Measurements from ENCODE around the gene PRLR. TPM values are rescaled to one million over a fixed set of nuclear protein-coding genes. Genes with fewer than 3 reads are reported as not detected.

The PRLR gene
- total RNA-seq (2014; rRNA removed; shearing (Covaris generic); ENCODE audit: low replicate concordance): not detected in 2 replicates

DNA sequence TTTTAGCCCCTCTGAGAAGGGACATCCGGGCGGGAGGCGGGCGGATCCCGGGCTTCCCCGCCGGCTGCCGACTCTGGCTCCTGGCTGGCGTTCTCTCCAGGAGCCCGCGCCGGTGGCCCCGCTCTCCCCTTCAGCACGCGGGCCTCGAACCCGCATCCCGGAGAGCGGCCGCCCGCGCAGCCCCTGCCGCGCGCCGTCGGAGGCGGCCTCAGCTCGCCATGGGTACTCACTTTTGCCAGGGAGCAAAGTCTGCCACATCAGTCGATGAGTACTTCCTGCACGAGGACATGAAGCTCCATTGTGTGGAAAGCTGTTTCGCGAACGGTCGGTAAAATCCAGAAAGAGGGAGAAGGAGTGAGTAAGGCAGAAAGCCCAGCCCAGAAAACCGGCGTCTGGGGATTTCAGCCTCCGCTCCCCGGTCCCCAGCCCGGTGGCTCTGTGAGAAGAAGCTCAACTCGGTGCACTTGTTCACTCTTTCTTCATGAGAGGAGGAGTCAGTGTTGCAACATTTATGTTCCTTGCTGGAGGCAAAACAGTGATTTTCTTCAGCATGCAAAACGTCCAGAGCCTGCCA, at the start of gene PRLR:
TSS of gene PRLR (minus strand) at position 450 of the 574 bp plus-strand sequence. CDS start 140,867 bp downstream, outside the sequence.
- H3K4me2 ChIP-seq (ENCODE audit: low read depth, low read length, poor library complexity, severe bottlenecking): no peak within 1 kb of the TSS
- no peaks in the 10 kb centered on the region for H3K9me3 ChIP-seq (ENCODE audit: low read length)
- DNase-seq: no peak
- H3K27me3 ChIP-seq (ENCODE audit: low read length): no peaks in the 10 kb centered on the region
- no peak within 1 kb of the TSS for H3K9ac ChIP-seq (ENCODE audit: low read length)
- no peaks in the 10 kb centered on the region for H3K9me2 ChIP-seq (replicated peaks; ENCODE audit: insufficient read depth, low read length)
- H3K36me3 ChIP-seq (ENCODE audit: insufficient read depth, low read length): no peaks in the 10 kb centered on the region
- H3K79me2 ChIP-seq (ENCODE audit: low read length): no peaks in the 10 kb centered on the region
- no peaks in the 10 kb centered on the region for H4K20me1 ChIP-seq (ENCODE audit: insufficient read depth, low read depth, low read length)
- no peak within 1 kb of the TSS for H2AFZ ChIP-seq (ENCODE audit: low read length)
- H3K4me1 ChIP-seq (ENCODE audit: low read length): no peaks in the 10 kb centered on the region
- H3K4me3 ChIP-seq (ENCODE audit: low read length): no peak within 1 kb of the TSS
- H3K27ac ChIP-seq (ENCODE audit: low read length): no peak within 1 kb of the TSS

DNA sequence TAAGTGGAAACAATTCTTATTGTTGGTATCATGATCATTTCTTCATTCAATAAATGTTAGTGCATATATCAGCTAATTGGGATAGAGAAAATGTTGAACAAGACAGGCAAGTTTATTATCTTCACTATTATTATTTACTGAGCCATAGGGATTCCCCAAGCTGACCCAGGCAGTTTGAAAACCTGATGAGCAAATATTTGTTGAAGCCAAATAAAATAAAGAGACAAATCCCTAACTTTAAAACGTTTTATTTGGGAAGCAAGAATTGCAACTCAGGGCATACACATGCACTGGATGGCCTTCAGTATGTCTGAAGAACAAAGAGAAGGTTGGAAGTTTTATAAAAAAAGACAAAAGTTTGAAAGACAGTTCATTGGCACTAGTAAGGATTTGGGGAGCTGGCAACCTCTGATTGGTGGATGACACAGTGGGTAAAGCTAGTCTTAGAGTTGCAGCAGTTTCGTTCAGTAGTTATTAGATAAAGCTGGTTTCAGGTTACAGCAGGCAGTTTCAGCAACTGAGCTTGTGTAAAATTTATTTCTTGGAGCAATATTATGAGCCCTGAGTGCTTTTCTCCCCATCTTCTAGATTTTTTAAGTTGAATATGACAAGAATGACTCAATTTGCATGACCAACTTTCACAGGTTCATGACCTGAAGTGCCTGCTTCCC, 44.7 kb upstream of the PRLR start:
- Histone ChIP-seq H2AFZ (ENCODE audit: low read length) (no peak overlapping the region), H3K36me3 (ENCODE audit: insufficient read depth, low read length) (no peaks in the 10 kb centered on the region), H3K4me2 (ENCODE audit: low read depth, low read length, poor library complexity, severe bottlenecking) (no peak overlapping the region), H3K27me3 (ENCODE audit: low read length) (no peaks in the 10 kb centered on the region), H3K4me1 (ENCODE audit: low read length) (no peaks in the 10 kb centered on the region), H3K9me2 (replicated peaks; ENCODE audit: insufficient read depth, low read length) (no peaks in the 10 kb centered on the region), H3K4me3 (ENCODE audit: low read length) (no peak overlapping the region), H3K27ac (ENCODE audit: low read length) (no peak overlapping the region), H3K9me3 (ENCODE audit: low read length) (no peaks in the 10 kb centered on the region), H3K79me2 (ENCODE audit: low read length) (no peaks in the 10 kb centered on the region), H3K9ac (ENCODE audit: low read length) (no peak overlapping the region), H4K20me1 (ENCODE audit: insufficient read depth, low read depth, low read length) (no peaks in the 10 kb centered on the region)
- DNase-seq: no peak

DNA sequence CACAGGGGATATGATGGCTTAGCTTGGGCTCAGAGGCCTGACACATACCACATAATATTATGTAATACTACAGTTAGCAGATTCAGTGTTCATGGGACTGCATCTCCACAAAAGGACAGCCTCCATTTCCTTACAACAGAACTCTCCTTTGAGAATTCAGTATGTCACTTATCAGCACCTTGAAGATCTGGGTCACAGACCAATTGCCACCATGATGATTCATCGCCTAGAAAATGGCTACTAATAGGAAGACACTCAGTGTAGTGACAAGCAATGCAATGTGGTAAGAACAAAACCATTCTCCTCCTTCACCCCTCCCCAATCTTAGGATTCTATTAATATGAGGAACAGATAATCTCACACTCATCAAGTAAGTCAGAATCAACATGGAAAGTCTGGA, 38.7 kb upstream of the PRLR start:
- Histone ChIP-seq H3K27ac (ENCODE audit: low read length) (no peak overlapping the region), H3K9me2 (replicated peaks; ENCODE audit: insufficient read depth, low read length) (no peaks in the 10 kb centered on the region), H3K4me3 (ENCODE audit: low read length) (no peak overlapping the region), H3K9me3 (ENCODE audit: low read length) (no peaks in the 10 kb centered on the region), H3K79me2 (ENCODE audit: low read length) (no peaks in the 10 kb centered on the region), H3K27me3 (ENCODE audit: low read length) (no peaks in the 10 kb centered on the region), H3K4me2 (ENCODE audit: low read depth, low read length, poor library complexity, severe bottlenecking) (no peak overlapping the region), H3K36me3 (ENCODE audit: insufficient read depth, low read length) (no peaks in the 10 kb centered on the region), H3K9ac (ENCODE audit: low read length) (no peak overlapping the region), H2AFZ (ENCODE audit: low read length) (no peak overlapping the region), H3K4me1 (ENCODE audit: low read length) (no peaks in the 10 kb centered on the region), H4K20me1 (ENCODE audit: insufficient read depth, low read depth, low read length) (no peaks in the 10 kb centered on the region)
- DNase-seq: no peak

DNA sequence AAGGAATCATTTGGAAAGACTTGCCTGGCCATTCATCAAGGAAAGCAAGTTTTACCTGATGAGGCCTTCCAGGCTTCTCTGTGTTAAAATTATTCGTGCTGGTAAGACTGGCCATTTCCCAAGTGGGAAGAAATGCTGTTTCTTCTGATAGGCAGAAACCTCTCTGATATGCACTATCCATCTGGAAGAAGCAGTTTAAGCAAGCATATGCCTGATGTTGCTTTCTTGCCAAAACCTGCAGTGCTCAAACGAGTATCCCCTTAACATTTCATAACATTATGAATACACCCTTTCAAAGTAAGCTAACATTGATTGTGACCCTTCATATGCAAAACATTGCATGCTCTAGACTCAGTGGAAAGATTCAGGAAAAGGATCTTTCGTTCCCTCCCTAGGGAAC, 36.0 kb upstream of the PRLR start:
- H3K4me2 ChIP-seq (ENCODE audit: low read depth, low read length, poor library complexity, severe bottlenecking): no peak overlapping the region
- H3K27ac ChIP-seq (ENCODE audit: low read length): no peak overlapping the region
- no peaks in the 10 kb centered on the region for H3K36me3 ChIP-seq (ENCODE audit: insufficient read depth, low read length)
- no peak overlapping the region for H2AFZ ChIP-seq (ENCODE audit: low read length)
- H3K27me3 ChIP-seq (ENCODE audit: low read length): no peaks in the 10 kb centered on the region
- H3K79me2 ChIP-seq (ENCODE audit: low read length): no peaks in the 10 kb centered on the region
- DNase-seq: no peak
- no peaks in the 10 kb centered on the region for H3K9me2 ChIP-seq (replicated peaks; ENCODE audit: insufficient read depth, low read length)
- no peaks in the 10 kb centered on the region for H4K20me1 ChIP-seq (ENCODE audit: insufficient read depth, low read depth, low read length)
- H3K4me1 ChIP-seq (ENCODE audit: low read length): no peaks in the 10 kb centered on the region
- no peak overlapping the region for H3K4me3 ChIP-seq (ENCODE audit: low read length)
- H3K9ac ChIP-seq (ENCODE audit: low read length): no peak overlapping the region
- no peaks in the 10 kb centered on the region for H3K9me3 ChIP-seq (ENCODE audit: low read length)

GRCh38 chr5:35264509-35264908, 34.2 kb upstream of the PRLR start:
- Histone ChIP-seq H3K27ac (ENCODE audit: low read length) (no peak overlapping the region), H3K4me2 (ENCODE audit: low read depth, low read length, poor library complexity, severe bottlenecking) (no peak overlapping the region), H3K79me2 (ENCODE audit: low read length) (no peaks in the 10 kb centered on the region), H3K36me3 (ENCODE audit: insufficient read depth, low read length) (no peaks in the 10 kb centered on the region), H3K9ac (ENCODE audit: low read length) (no peak overlapping the region), H4K20me1 (ENCODE audit: insufficient read depth, low read depth, low read length) (no peaks in the 10 kb centered on the region), H2AFZ (ENCODE audit: low read length) (no peak overlapping the region), H3K4me1 (ENCODE audit: low read length) (no peaks in the 10 kb centered on the region), H3K9me3 (ENCODE audit: low read length) (no peaks in the 10 kb centered on the region), H3K4me3 (ENCODE audit: low read length) (no peak overlapping the region), H3K9me2 (replicated peaks; ENCODE audit: insufficient read depth, low read length) (no peaks in the 10 kb centered on the region), H3K27me3 (ENCODE audit: low read length) (no peaks in the 10 kb centered on the region)
- no peak for DNase-seq

GRCh38 chr5:35263266-35263877, 33.1 kb upstream of the PRLR start:
- Histone ChIP-seq H3K36me3 (ENCODE audit: insufficient read depth, low read length) (no peaks in the 10 kb centered on the region), H3K4me2 (ENCODE audit: low read depth, low read length, poor library complexity, severe bottlenecking) (no peak overlapping the region), H2AFZ (ENCODE audit: low read length) (no peak overlapping the region), H3K9ac (ENCODE audit: low read length) (no peak overlapping the region), H3K9me3 (ENCODE audit: low read length) (no peaks in the 10 kb centered on the region), H3K27ac (ENCODE audit: low read length) (no peak overlapping the region), H4K20me1 (ENCODE audit: insufficient read depth, low read depth, low read length) (no peaks in the 10 kb centered on the region), H3K9me2 (replicated peaks; ENCODE audit: insufficient read depth, low read length) (no peaks in the 10 kb centered on the region), H3K4me3 (ENCODE audit: low read length) (no peak overlapping the region), H3K27me3 (ENCODE audit: low read length) (no peaks in the 10 kb centered on the region), H3K79me2 (ENCODE audit: low read length) (no peaks in the 10 kb centered on the region), H3K4me1 (ENCODE audit: low read length) (no peaks in the 10 kb centered on the region)
- no peak for DNase-seq

- no peak for DNase-seq
- Histone ChIP-seq H3K27ac (ENCODE audit: low read length) (no peak overlapping the region), H3K4me3 (ENCODE audit: low read length) (no peak overlapping the region), H4K20me1 (ENCODE audit: insufficient read depth, low read depth, low read length) (no peaks in the 10 kb centered on the region), H2AFZ (ENCODE audit: low read length) (no peak overlapping the region), H3K4me1 (ENCODE audit: low read length) (no peaks in the 10 kb centered on the region), H3K9ac (ENCODE audit: low read length) (no peak overlapping the region), H3K9me2 (replicated peaks; ENCODE audit: insufficient read depth, low read length) (no peaks in the 10 kb centered on the region), H3K4me2 (ENCODE audit: low read depth, low read length, poor library complexity, severe bottlenecking) (no peak overlapping the region), H3K79me2 (ENCODE audit: low read length) (no peaks in the 10 kb centered on the region), H3K36me3 (ENCODE audit: insufficient read depth, low read length) (no peaks in the 10 kb centered on the region), H3K9me3 (ENCODE audit: low read length) (no peaks in the 10 kb centered on the region), H3K27me3 (ENCODE audit: low read length) (no peaks in the 10 kb centered on the region)
Observed at GRCh38 chr5:35253582-35253981, 23.3 kb upstream of the PRLR start.

- H3K4me3 ChIP-seq (ENCODE audit: low read length): no peak overlapping the region
- H4K20me1 ChIP-seq (ENCODE audit: insufficient read depth, low read depth, low read length): no peaks in the 10 kb centered on the region
- H3K9ac ChIP-seq (ENCODE audit: low read length): no peak overlapping the region
- no peaks in the 10 kb centered on the region for H3K27me3 ChIP-seq (ENCODE audit: low read length)
- no peaks in the 10 kb centered on the region for H3K36me3 ChIP-seq (ENCODE audit: insufficient read depth, low read length)
- no peaks in the 10 kb centered on the region for H3K9me2 ChIP-seq (replicated peaks; ENCODE audit: insufficient read depth, low read length)
- no peaks in the 10 kb centered on the region for H3K9me3 ChIP-seq (ENCODE audit: low read length)
- H3K4me1 ChIP-seq (ENCODE audit: low read length): no peaks in the 10 kb centered on the region
- H2AFZ ChIP-seq (ENCODE audit: low read length): no peak overlapping the region
- H3K27ac ChIP-seq (ENCODE audit: low read length): no peak overlapping the region
- H3K79me2 ChIP-seq (ENCODE audit: low read length): no peaks in the 10 kb centered on the region
- H3K4me2 ChIP-seq (ENCODE audit: low read depth, low read length, poor library complexity, severe bottlenecking): no peak overlapping the region
- DNase-seq: no peak
Observed at GRCh38 chr5:35252963-35253362, 22.7 kb upstream of the PRLR start.

Measured in Karpas-422 (cell line).